NCI-H774 (cell line): ENCODE measurements around the gene LDLRAD3.

Experiments
- DNase-seq: peaks from one replicate; lab custom pipeline; 2025; lab: John Stamatoyannopoulos, UW

The LDLRAD3 gene

GRCh38 chr11:36278531-36279282 is 334.8 kb downstream of the LDLRAD3 start:
- no peak for DNase-seq

GRCh38 chr11:36280531-36280930 is 336.7 kb downstream of the LDLRAD3 start:
- no peak for DNase-seq
